HEK293 (cell line): ENCODE measurements around the gene SKA2.

Experiments used
- BCL11B ChIP-seq: fragments of 450-650 bp; formaldehyde crosslinking; IDR thresholded peaks from 2 replicates; pipeline ENCODE4 v1.5.1; 2016; ENCODE audit warnings: low read depth, missing biosample characterization, missing genetic modification characterization
- FEZF1 ChIP-seq: fragments of 450-650 bp; formaldehyde crosslinking; IDR thresholded peaks from 2 replicates; pipeline ENCODE4 v1.5.1; 2016; ENCODE audit warnings: missing biosample characterization, missing genetic modification characterization
- GLIS1 ChIP-seq: fragments of 450-650 bp; formaldehyde crosslinking; IDR thresholded peaks from 2 replicates; pipeline ENCODE4 v1.5.1; 2016; ENCODE audit warnings: missing biosample characterization, missing genetic modification characterization
- GLIS2 ChIP-seq: fragments of 450-650 bp; formaldehyde crosslinking; IDR thresholded peaks from 2 replicates; pipeline ENCODE4 v1.5.1; 2016; ENCODE audit warnings: missing biosample characterization, missing genetic modification characterization
- HOXC10 ChIP-seq: sonication (generic); formaldehyde crosslinking; IDR thresholded peaks from 2 replicates; pipeline ENCODE4 v1.8.1; 2023; ENCODE audit warnings: mild to moderate bottlenecking, missing genetic modification reagents
- INSM2 ChIP-seq: fragments of 450-650 bp; formaldehyde crosslinking; IDR thresholded peaks from 2 replicates; pipeline ENCODE4 v1.5.1; 2016; ENCODE audit warnings: missing biosample characterization, missing genetic modification characterization
- KLF10 ChIP-seq: fragments of 450-650 bp; IDR thresholded peaks from 2 replicates; pipeline ENCODE4 v1.5.1; 2018; ENCODE audit warnings: missing biosample characterization, mild to moderate bottlenecking, missing genetic modification characterization
- KLF7 ChIP-seq: fragments of 450-650 bp; formaldehyde crosslinking; IDR thresholded peaks from 2 replicates; pipeline ENCODE4 v1.5.1; 2016; ENCODE audit warnings: missing biosample characterization, missing genetic modification characterization, borderline replicate concordance
- KLF8 ChIP-seq: fragments of 450-650 bp; formaldehyde crosslinking; IDR thresholded peaks from 2 replicates; pipeline ENCODE4 v1.5.1; 2016; ENCODE audit warnings: missing biosample characterization, missing genetic modification characterization
- OVOL3 ChIP-seq: fragments of 450-650 bp; formaldehyde crosslinking; IDR thresholded peaks from 2 replicates; pipeline ENCODE4 v1.5.1; 2016; ENCODE audit warnings: missing biosample characterization, missing genetic modification characterization
- PRDM10 ChIP-seq: fragments of 450-650 bp; formaldehyde crosslinking; IDR thresholded peaks from 2 replicates; pipeline ENCODE4 v1.5.1; 2016; ENCODE audit warnings: missing biosample characterization, missing genetic modification characterization
- PRDM4 ChIP-seq: fragments of 450-650 bp; formaldehyde crosslinking; IDR thresholded peaks from 2 replicates; pipeline ENCODE4 v1.5.1; 2017; ENCODE audit warnings: missing biosample characterization, missing genetic modification characterization
- SCRT2 ChIP-seq: fragments of 450-650 bp; formaldehyde crosslinking; IDR thresholded peaks from 2 replicates; pipeline ENCODE4 v1.5.1; 2016; ENCODE audit warnings: missing biosample characterization, missing genetic modification characterization
- SP3 ChIP-seq: fragments of 450-650 bp; formaldehyde crosslinking; IDR thresholded peaks from 2 replicates; pipeline ENCODE4 v1.5.1; 2016; ENCODE audit warnings: missing biosample characterization, missing genetic modification characterization
- ZBTB11 ChIP-seq: fragments of 450-650 bp; formaldehyde crosslinking; conservative IDR thresholded peaks from 2 replicates; pipeline ENCODE4 v1.5.1; 2016; ENCODE audit warnings: low read depth, missing biosample characterization, missing genetic modification characterization
- ZBTB20 ChIP-seq: fragments of 450-650 bp; formaldehyde crosslinking; IDR thresholded peaks from 2 replicates; pipeline ENCODE4 v1.5.1; 2016; ENCODE audit warnings: missing biosample characterization, missing genetic modification characterization
- ZBTB8A ChIP-seq: fragments of 450-650 bp; formaldehyde crosslinking; IDR thresholded peaks from 2 replicates; pipeline ENCODE4 v1.5.1; 2016; ENCODE audit warnings: missing biosample characterization, missing genetic modification characterization
- ZFP37 ChIP-seq: fragments of 450-650 bp; formaldehyde crosslinking; IDR thresholded peaks from 2 replicates; pipeline ENCODE4 v1.5.1; 2016; ENCODE audit warnings: missing biosample characterization, missing genetic modification characterization
- ZFP69B ChIP-seq: fragments of 450-650 bp; formaldehyde crosslinking; IDR thresholded peaks from 2 replicates; pipeline ENCODE4 v1.5.1; 2016; ENCODE audit warnings: missing biosample characterization, missing genetic modification characterization
- ZNF184 ChIP-seq: fragments of 450-650 bp; IDR thresholded peaks from 2 replicates; pipeline ENCODE4 v1.5.1; 2018; ENCODE audit warnings: missing biosample characterization, mild to moderate bottlenecking, missing genetic modification characterization
- ZNF37A ChIP-seq: fragments of 450-650 bp; IDR thresholded peaks from 2 replicates; pipeline ENCODE4 v1.5.1; 2018; ENCODE audit warnings: missing biosample characterization, missing genetic modification characterization
- ZNF394 ChIP-seq: fragments of 450-650 bp; formaldehyde crosslinking; IDR thresholded peaks from 2 replicates; pipeline ENCODE4 v1.5.1; 2016; ENCODE audit warnings: missing biosample characterization, missing genetic modification characterization, mild to moderate bottlenecking, moderate library complexity, borderline replicate concordance
- ZNF473 ChIP-seq: fragments of 450-650 bp; formaldehyde crosslinking; IDR thresholded peaks from 2 replicates; pipeline ENCODE4 v1.5.1; 2017; ENCODE audit warnings: missing biosample characterization, missing genetic modification characterization
- ZNF530 ChIP-seq: fragments of 450-650 bp; formaldehyde crosslinking; IDR thresholded peaks from 2 replicates; pipeline ENCODE4 v1.5.1; 2016; ENCODE audit warnings: low read depth, missing biosample characterization, missing genetic modification characterization
- ZNF549 ChIP-seq: fragments of 450-650 bp; IDR thresholded peaks from 2 replicates; pipeline ENCODE4 v1.5.1; 2018; ENCODE audit warnings: missing biosample characterization, missing genetic modification characterization, mild to moderate bottlenecking, inconsistent platforms, moderate library complexity
- ZNF596 ChIP-seq: fragments of 450-650 bp; IDR thresholded peaks from 2 replicates; pipeline ENCODE4 v1.5.0; 2018; ENCODE audit warnings: missing biosample characterization, mild to moderate bottlenecking, missing genetic modification characterization, moderate library complexity
- ZNF610 ChIP-seq: fragments of 450-650 bp; formaldehyde crosslinking; IDR thresholded peaks from 2 replicates; pipeline ENCODE4 v1.5.1; 2016; ENCODE audit warnings: missing biosample characterization, missing genetic modification characterization, borderline replicate concordance
- TF ChIP-seq, protein P1 (sequence below): fragments of 450-650 bp; formaldehyde crosslinking; IDR thresholded peaks from 2 replicates; pipeline ENCODE4 v1.5.1; 2016; ENCODE audit warnings: missing biosample characterization, missing genetic modification characterization

The SKA2 gene

DNA sequence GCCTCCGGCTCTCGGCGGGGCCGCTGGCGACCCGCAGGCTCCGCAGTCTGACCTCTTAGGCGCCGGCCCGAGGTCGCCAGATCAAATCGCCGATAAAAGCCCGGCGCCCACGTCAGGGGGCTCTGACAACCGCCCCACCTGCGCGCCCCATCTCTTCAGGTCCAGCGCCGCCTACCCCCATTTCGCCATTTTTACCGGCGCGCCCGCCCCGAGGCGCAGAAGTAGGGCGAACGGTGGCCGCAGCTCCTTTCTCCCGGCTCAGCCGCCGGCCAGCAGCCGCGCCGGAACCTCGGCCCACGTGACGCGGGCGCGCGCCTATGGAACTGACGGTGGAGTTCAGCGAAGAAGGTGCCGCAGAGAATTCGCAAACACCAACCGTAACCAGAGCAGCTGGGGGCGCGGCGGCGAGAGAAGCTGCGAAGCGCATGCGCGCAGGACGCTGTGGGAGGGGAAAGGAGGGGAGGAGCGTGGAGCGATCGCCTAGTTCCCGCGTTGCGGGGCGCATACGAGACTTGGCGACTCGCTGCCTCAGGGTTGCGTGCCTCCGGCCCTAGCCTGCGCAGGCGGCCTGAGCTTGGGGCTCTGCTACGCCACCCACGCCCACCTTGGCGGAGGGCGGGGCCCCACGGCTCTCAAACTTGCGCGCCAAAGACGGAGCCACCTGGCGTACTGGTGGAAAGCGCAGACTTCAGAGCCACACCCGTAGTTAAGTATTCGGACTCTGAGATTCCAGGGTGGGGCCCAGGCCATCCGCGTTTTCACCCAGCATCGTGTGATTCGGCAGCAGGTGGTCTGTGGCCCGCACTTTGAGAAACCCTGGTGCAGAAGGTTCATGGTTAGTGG is 48.3 kb downstream of the SKA2 start, which contains the start of gene TRIM37 (continued):
- TF ChIP-seq OVOL3 (peak; percentile 43; the same call in 1 of the 2 replicates), GLIS2 (tag by site-specific recombination) (peak; percentile 93), KLF7 (peak; percentile 99), ZNF610 (tag by site-specific recombination) (0 out of 2 replicates have a peak, but pooled peaks have one; percentile 58), ZNF596 (no peak), HOXC10 (CRISPR knock-in tag) (no peak), GLIS1 (tag by site-specific recombination) (peak; percentile 88), ZBTB8A (tag by site-specific recombination) (peak; percentile 93), KLF10 (peak; percentile 97), BCL11B (tag by site-specific recombination) (peak; percentile 85; the same call in 1 of the 2 replicates), INSM2 (tag by site-specific recombination) (peak; percentile 36; the same call in 1 of the 2 replicates), PRDM10 (tag by site-specific recombination) (peak; percentile 96), ZNF184 (tag by site-specific recombination) (peak; percentile 58; the same call in 1 of the 2 replicates), SP3 (tag by site-specific recombination) (peak; percentile 95), ZNF37A (tag by site-specific recombination) (0 out of 2 replicates have a peak, but pooled peaks have one; percentile 29), ZBTB20 (peak; percentile 84), ZNF394 (tag by site-specific recombination) (peak; percentile 99), ZBTB11 (tag by site-specific recombination) (peak; percentile 46; the same call in 1 of the 2 replicates), ZNF530 (no peak), ZNF473 (tag by site-specific recombination) (no peak), ZNF549 (no peak), FEZF1 (tag by site-specific recombination) (no peak), ZFP37 (tag by site-specific recombination) (peak; percentile 76; the same call in 1 of the 2 replicates), ZFP69B (peak; percentile 98), KLF8 (peak; percentile 96), SCRT2 (tag by site-specific recombination) (peak; percentile 94), PRDM4 (tag by site-specific recombination) (no peak; the same call in none of the 2 replicates)
- TF ChIP-seq, protein P1, sequence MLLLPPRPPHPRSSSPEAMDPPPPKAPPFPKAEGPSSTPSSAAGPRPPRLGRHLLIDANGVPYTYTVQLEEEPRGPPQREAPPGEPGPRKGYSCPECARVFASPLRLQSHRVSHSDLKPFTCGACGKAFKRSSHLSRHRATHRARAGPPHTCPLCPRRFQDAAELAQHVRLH = peak; percentile 48; the same call in 1 of the 2 replicates
